ENCODE data around the gene MAP3K10.

MAP3K10 gene

GRCh38 chr19:40254714-40255418 is 63.6 kb downstream of the MAP3K10 start:
- ChIA-PET CTCF (interaction anchor here (0.6 to 1.4 kb wide), 2 partner anchors 50 to 364 kb away, joined by 3 to 4 read pairs; no protein-coding TSS in a partner anchor), POLR2A (interaction anchor here (0.6 to 1.4 kb wide), 2 partner anchors 14 to 111 kb away, joined by 4 to 8 read pairs; no protein-coding TSS in a partner anchor)
- Histone ChIP-seq H3K4me3 (ENCODE audit: low read depth, low read length) (no peak overlapping the region), H3K9me3 (ENCODE audit: control insufficient read depth, insufficient read depth, low read depth, low read length) (no peaks in the 10 kb centered on the region), H3K36me3 (ENCODE audit: control insufficient read depth in 2 of 2, insufficient read depth in 1 of 2, low read length in 2 of 2) (peaks cover 71 to 91% of the 10 kb centered on the region in 2 experiments), H3K4me1 (ENCODE audit: control insufficient read depth, insufficient read depth, low read length) (peaks cover 6% of the 10 kb centered on the region; the same call in 1 of the 2 replicates), H3K27ac (ENCODE audit: extremely low read depth, low read depth, low read length) (0 out of 2 replicates have a peak overlapping the region, but pooled peaks have one; percentile 41)
- no peak for TF ChIP-seq ZNF214 (tag by site-specific recombination; IDR thresholded peaks at IDR 0.05; ENCODE audit: borderline replicate concordance)
- TF ChIP-seq ZNF707 (tag by site-specific recombination; IDR thresholded peaks at IDR 0.05): no peak
- no peak for TF ChIP-seq ZNF114 (tag by site-specific recombination; IDR thresholded peaks at IDR 0.05)
- no peak for TF ChIP-seq ZBTB7A (tag by site-specific recombination; IDR thresholded peaks at IDR 0.05; ENCODE audit: low read depth)
- no peak for TF ChIP-seq ZNF211 (tag by site-specific recombination; IDR thresholded peaks at IDR 0.05; ENCODE audit: low read depth)
- no peak for TF ChIP-seq ZNF311 (tag by site-specific recombination; IDR thresholded peaks at IDR 0.05; ENCODE audit: borderline replicate concordance)
- no peak for TF ChIP-seq ZNF239 (tag by site-specific recombination; IDR thresholded peaks at IDR 0.05)
- no peak for TF ChIP-seq ZNF664 (tag by site-specific recombination; IDR thresholded peaks at IDR 0.05)
- TF ChIP-seq ZNF433 (tag by site-specific recombination; IDR thresholded peaks at IDR 0.05; ENCODE audit: low read depth): no peak
- no peak for TF ChIP-seq ZNF350 (tag by site-specific recombination; IDR thresholded peaks at IDR 0.05)

GRCh38 chr19:40255619-40256166 is 64.5 kb downstream of the MAP3K10 start:
- Histone ChIP-seq H3K4me3 (ENCODE audit: low read depth, low read length) (no peak overlapping the region), H3K27ac (ENCODE audit: extremely low read depth, low read depth, low read length) (0 out of 2 replicates have a peak overlapping the region, but pooled peaks have one; percentile 31), H3K36me3 (ENCODE audit: control insufficient read depth in 2 of 2, insufficient read depth in 1 of 2, low read length in 2 of 2) (peaks cover 63 to 91% of the 10 kb centered on the region in 2 experiments), H3K9me3 (ENCODE audit: control insufficient read depth, insufficient read depth, low read depth, low read length) (no peaks in the 10 kb centered on the region), H3K4me1 (ENCODE audit: control insufficient read depth, insufficient read depth, low read length) (peaks cover 6% of the 10 kb centered on the region; the same call in 1 of the 2 replicates)
- ChIA-PET POLR2A (interaction anchor here (1.4 kb wide), 1 partner anchor 13 kb away, joined by 4 read pairs; no protein-coding TSS in a partner anchor), CTCF (no interaction called here)
- peak; percentile 43; the same call in 1 of the 2 replicates for TF ChIP-seq ZNF16 (tag by site-specific recombination; IDR thresholded peaks at IDR 0.05; ENCODE audit: low read depth)
- TF ChIP-seq GFI1B (tag by site-specific recombination; IDR thresholded peaks at IDR 0.05): no peak

GRCh38 chr19:40256512-40256911 is 65.3 kb downstream of the MAP3K10 start:
- H3K9me3 ChIP-seq (ENCODE audit: control insufficient read depth, insufficient read depth, low read depth, low read length): no peaks in the 10 kb centered on the region
- peaks cover 60 to 89% of the 10 kb centered on the region in 2 experiments for H3K36me3 ChIP-seq (ENCODE audit: control insufficient read depth in 2 of 2, insufficient read depth in 1 of 2, low read length in 2 of 2)
- H3K27ac ChIP-seq (ENCODE audit: extremely low read depth, low read depth, low read length): peak overlapping the region; percentile 31; the same call in 1 of the 2 replicates
- H3K4me1 ChIP-seq (ENCODE audit: control insufficient read depth, insufficient read depth, low read length): peaks cover 6% of the 10 kb centered on the region; the same call in 1 of the 2 replicates
- ChIA-PET CTCF (no interaction called here), POLR2A (no interaction called here)
- no peak overlapping the region for H3K4me3 ChIP-seq (ENCODE audit: low read depth, low read length)
- TF ChIP-seq ZNF169 (tag by site-specific recombination; IDR thresholded peaks at IDR 0.05): no peak
- no peak for TF ChIP-seq ZNF837 (tag by site-specific recombination; IDR thresholded peaks at IDR 0.05)
- no peak for TF ChIP-seq ZNF571 (tag by site-specific recombination; IDR thresholded peaks at IDR 0.05)
- TF ChIP-seq GFI1B (tag by site-specific recombination; IDR thresholded peaks at IDR 0.05): no peak
- no peak for TF ChIP-seq ZNF473 (tag by site-specific recombination; IDR thresholded peaks at IDR 0.05)
- no peak for TF ChIP-seq ZNF404 (tag by site-specific recombination; IDR thresholded peaks at IDR 0.05)
- no peak for TF ChIP-seq ZBTB6 (tag by site-specific recombination; IDR thresholded peaks at IDR 0.05)
- TF ChIP-seq ZNF311 (tag by site-specific recombination; IDR thresholded peaks at IDR 0.05; ENCODE audit: borderline replicate concordance): no peak
- no peak for TF ChIP-seq REST (tag by site-specific recombination; IDR thresholded peaks at IDR 0.05)
